Measurements from ENCODE around the gene STAT3.

GRCh38 chr17:42354956-42355843, 33.0 kb downstream of the STAT3 start:
- TF ChIP-seq CTCF (IDR thresholded peaks at IDR 0.05) (no peak), POLR2A (IDR thresholded peaks at IDR 0.05) (no peak)
